ENCODE data around the gene CFHR2.

The CFHR2 gene

GRCh38 chr1:196997423-196997822 is 53.9 kb downstream of the CFHR2 start:
- no peak for DNase-seq (ENCODE audit: low read depth in 1 of 2, low spot score in 1 of 2)

GRCh38 chr1:197001828-197002227 is 58.3 kb downstream of the CFHR2 start:
- no peak for DNase-seq (ENCODE audit: low read depth in 1 of 2, low spot score in 1 of 2)

GRCh38 chr1:197003132-197003531 is 59.6 kb downstream of the CFHR2 start:
- no peak for DNase-seq (ENCODE audit: low read depth in 1 of 2, low spot score in 1 of 2)

GRCh38 chr1:197008861-197009260 is 65.3 kb downstream of the CFHR2 start:
- no peak for DNase-seq (ENCODE audit: low read depth in 1 of 2, low spot score in 1 of 2)
